ENCODE data around the gene YWHAG. TPM values are rescaled to one million over a fixed set of nuclear protein-coding genes. Genes with fewer than 3 reads are reported as not detected.
"Not testable (repeated sequence)": the region's sequence is repeated elsewhere in the genome, so short reads cannot be mapped to it uniquely, and the experiment has no call there.

Gene YWHAG
- total and polyA plus RNA-seq, 2 donors from 2014 or later, result 45.4 to 94.2 TPM

DNA sequence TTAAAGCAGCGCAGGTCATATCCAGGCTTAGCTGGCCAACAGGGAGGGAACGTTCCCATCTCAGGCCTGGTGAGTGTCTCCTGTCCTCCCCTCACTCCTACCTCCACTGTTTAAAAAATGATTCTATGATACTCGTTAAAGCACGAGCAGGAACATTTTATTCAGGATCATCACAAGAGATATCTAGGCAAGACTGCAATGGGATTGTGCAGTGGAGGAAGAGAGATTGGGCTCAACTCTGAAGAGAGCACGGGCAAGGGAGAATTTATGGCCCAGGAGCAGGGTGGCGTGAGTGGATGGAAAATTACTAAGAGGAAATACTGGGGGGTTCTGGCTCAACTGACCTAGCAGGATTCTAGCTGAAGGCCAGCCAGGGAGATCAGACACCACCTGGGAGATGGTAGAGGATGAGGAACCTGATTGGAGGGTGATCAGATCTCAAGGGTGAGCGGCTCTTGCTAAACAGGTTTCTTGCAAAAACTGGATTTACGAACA, 65.3 kb downstream of the YWHAG start:
- Histone ChIP-seq H3K4me3 (ENCODE audit: low read length in 3 of 3) (no peak overlapping the region), H3K9ac (ENCODE audit: low read length in 3 of 3) (peak overlapping the region in 2 of 3 donors; percentile 34 to 82), H3K4me1 (ENCODE audit: control insufficient read depth in 2 of 3, insufficient read depth in 2 of 3, low read depth in 1 of 3, low read length in 3 of 3) (peaks cover 0 to 24% (median 7%) of the 10 kb centered on the region in 3 donors), H3K9me3 (ENCODE audit: control insufficient read depth in 2 of 3, insufficient read depth in 1 of 3, low read length in 3 of 3) (no peaks in the 10 kb centered on the region), H3K27ac (ENCODE audit: low read depth in 2 of 2, low read length in 2 of 2) (peak overlapping the region; percentile 97 to 100), H3K36me3 (ENCODE audit: control insufficient read depth in 2 of 3, insufficient read depth in 3 of 3, low read length in 3 of 3) (no peaks in the 10 kb centered on the region), H3K27me3 (ENCODE audit: control insufficient read depth, insufficient read depth, low read length) (no peaks in the 10 kb centered on the region)
- FAIRE-seq, result no peak
- intact Hi-C loops (cut with DNase I), result no loop called here
- DNase-seq, result no peak
- TF ChIP-seq, protein P1, sequence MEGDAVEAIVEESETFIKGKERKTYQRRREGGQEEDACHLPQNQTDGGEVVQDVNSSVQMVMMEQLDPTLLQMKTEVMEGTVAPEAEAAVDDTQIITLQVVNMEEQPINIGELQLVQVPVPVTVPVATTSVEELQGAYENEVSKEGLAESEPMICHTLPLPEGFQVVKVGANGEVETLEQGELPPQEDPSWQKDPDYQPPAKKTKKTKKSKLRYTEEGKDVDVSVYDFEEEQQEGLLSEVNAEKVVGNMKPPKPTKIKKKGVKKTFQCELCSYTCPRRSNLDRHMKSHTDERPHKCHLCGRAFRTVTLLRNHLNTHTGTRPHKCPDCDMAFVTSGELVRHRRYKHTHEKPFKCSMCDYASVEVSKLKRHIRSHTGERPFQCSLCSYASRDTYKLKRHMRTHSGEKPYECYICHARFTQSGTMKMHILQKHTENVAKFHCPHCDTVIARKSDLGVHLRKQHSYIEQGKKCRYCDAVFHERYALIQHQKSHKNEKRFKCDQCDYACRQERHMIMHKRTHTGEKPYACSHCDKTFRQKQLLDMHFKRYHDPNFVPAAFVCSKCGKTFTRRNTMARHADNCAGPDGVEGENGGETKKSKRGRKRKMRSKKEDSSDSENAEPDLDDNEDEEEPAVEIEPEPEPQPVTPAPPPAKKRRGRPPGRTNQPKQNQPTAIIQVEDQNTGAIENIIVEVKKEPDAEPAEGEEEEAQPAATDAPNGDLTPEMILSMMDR (IDR thresholded peaks at IDR 0.05; ENCODE audit: borderline replicate concordance, extremely low read depth, insufficient read depth), result no peak

DNA sequence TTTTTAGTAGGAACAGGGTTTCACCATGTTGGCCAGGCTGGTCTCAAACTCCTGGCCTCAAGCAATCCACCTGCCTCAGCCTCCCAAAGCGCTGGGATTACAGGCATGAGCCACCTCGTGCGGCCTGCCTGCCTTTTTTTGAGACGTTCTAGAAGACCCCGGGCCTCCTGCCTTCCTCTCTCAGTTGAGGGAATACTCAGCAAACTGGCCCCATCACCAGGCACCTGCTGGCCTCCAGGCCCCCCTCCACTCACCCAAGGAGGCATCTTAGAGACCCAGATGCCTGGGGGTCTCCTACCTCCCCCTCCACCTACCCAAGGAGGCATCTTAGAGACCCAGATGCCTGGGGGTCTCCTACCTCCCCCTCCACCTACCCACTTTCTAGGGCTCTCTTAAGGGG, 65.9 kb downstream of the YWHAG start:
- H3K9me3 ChIP-seq (ENCODE audit: control insufficient read depth in 2 of 3, insufficient read depth in 1 of 3, low read length in 3 of 3); FAIRE-seq; H3K4me3 ChIP-seq (ENCODE audit: low read length in 3 of 3); intact Hi-C loops (cut with DNase I); H3K27me3 ChIP-seq (ENCODE audit: control insufficient read depth, insufficient read depth, low read length); H3K36me3 ChIP-seq (ENCODE audit: control insufficient read depth in 2 of 3, insufficient read depth in 3 of 3, low read length in 3 of 3); DNase-seq: not testable (repeated sequence)
- peak overlapping the region in 2 of 3 donors; percentile 34 to 59 for H3K9ac ChIP-seq (ENCODE audit: low read length in 3 of 3)
- H3K27ac ChIP-seq (ENCODE audit: low read depth in 2 of 2, low read length in 2 of 2), result peak overlapping the region in 1 of 2 donors; percentile 100
- H3K4me1 ChIP-seq (ENCODE audit: control insufficient read depth in 2 of 3, insufficient read depth in 2 of 3, low read depth in 1 of 3, low read length in 3 of 3), result peaks cover 0 to 24% (median 7%) of the 10 kb centered on the region in 3 donors

DNA sequence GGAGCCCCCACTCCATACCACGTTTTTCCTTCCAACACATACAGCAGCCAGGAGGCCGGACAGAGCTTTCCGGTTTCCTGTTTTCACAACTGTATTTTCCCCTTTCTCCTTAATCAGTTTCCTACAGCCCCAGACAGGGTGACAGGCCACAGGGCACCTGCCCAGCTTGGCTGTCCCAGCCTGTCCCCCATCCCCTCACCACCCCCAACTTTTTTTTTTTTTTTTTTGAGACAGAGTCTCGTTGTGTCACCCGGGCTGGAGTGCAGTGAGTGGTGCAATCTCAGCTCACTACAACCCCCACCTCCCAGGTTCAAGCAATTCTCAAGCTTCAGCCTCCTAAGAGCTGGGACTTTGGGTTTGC, 66.6 kb downstream of the YWHAG start:
- DNase-seq (no peak), FAIRE-seq (no peak)
- intact Hi-C loops (cut with DNase I), result no loop called here
- Histone ChIP-seq H3K27me3 (ENCODE audit: control insufficient read depth, insufficient read depth, low read length) (no peaks in the 10 kb centered on the region), H3K4me3 (ENCODE audit: low read length in 3 of 3) (peak overlapping the region in 2 of 3 donors; percentile 54 to 57), H3K9me3 (ENCODE audit: control insufficient read depth in 2 of 3, insufficient read depth in 1 of 3, low read length in 3 of 3) (no peaks in the 10 kb centered on the region), H3K36me3 (ENCODE audit: control insufficient read depth in 2 of 3, insufficient read depth in 3 of 3, low read length in 3 of 3) (no peaks in the 10 kb centered on the region), H3K4me1 (ENCODE audit: control insufficient read depth in 2 of 3, insufficient read depth in 2 of 3, low read depth in 1 of 3, low read length in 3 of 3) (peaks cover 0 to 24% (median 7%) of the 10 kb centered on the region in 3 donors), H3K9ac (ENCODE audit: low read length in 3 of 3) (peak overlapping the region in 2 of 3 donors; percentile 60 to 78), H3K27ac (ENCODE audit: low read depth in 2 of 2, low read length in 2 of 2) (peak overlapping the region; percentile 89 to 98)
- TF ChIP-seq, protein P1 (IDR thresholded peaks at IDR 0.05; ENCODE audit: borderline replicate concordance, extremely low read depth, insufficient read depth), result no peak

DNA sequence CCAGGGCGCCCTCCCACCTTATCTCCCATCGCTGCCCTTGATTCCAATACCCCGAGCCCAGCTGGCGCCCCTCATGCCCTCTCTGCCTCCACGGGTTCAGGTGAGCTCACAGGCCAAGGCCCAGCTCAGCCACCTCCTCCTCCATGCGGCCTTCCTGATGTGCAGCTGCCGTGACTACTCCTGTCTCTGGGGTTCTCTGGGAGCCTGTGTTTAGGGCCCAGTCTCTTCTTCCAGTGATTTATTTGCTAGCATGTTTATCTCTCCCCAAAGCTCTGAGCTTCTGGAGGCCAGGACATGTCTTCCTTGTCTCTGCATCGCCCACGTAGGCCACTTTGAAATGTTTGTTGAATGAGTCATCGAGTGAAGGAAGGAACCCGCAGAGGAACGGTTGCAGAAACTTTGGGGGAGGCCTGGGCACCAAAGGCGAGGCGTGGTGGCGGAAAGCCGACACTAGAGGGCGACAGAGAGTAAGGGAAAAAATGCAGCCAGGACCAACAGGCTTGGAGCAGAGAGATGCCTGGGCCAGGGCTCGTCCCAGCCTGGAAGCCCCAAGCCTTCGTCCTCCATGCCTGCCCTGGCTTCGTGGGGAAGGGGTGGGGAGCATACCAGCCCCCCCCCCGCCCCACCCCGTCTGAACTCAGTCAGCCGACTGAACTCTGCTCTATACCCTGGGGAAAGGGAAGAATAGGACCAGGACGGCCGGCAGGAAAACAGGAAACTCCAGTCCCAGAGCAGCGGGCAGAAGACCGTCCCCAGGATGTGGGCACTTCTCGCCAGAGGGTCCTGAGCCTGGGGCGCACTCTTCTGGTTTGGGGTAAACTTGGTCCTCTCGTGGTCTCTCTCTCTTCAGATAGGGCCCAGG, 67.2 kb downstream of the YWHAG start:
- no peaks in the 10 kb centered on the region for H3K27me3 ChIP-seq (ENCODE audit: control insufficient read depth, insufficient read depth, low read length)
- peak overlapping the region in 2 of 3 donors; percentile 54 to 57 for H3K4me3 ChIP-seq (ENCODE audit: low read length in 3 of 3)
- H3K9ac ChIP-seq (ENCODE audit: low read length in 3 of 3), result peak overlapping the region in 2 of 3 donors; percentile 60 to 78
- H3K27ac ChIP-seq (ENCODE audit: low read depth in 2 of 2, low read length in 2 of 2), result peak overlapping the region; percentile 89 to 98
- TF ChIP-seq, protein P1 (IDR thresholded peaks at IDR 0.05; ENCODE audit: borderline replicate concordance, extremely low read depth, insufficient read depth), result peak; percentile 99
- H3K4me1 ChIP-seq (ENCODE audit: control insufficient read depth in 2 of 3, insufficient read depth in 2 of 3, low read depth in 1 of 3, low read length in 3 of 3), result peaks cover 0 to 24% (median 7%) of the 10 kb centered on the region in 3 donors
- peak; percentile 57 for FAIRE-seq
- H3K9me3 ChIP-seq (ENCODE audit: control insufficient read depth in 2 of 3, insufficient read depth in 1 of 3, low read length in 3 of 3), result no peaks in the 10 kb centered on the region
- intact Hi-C loops (cut with DNase I), result no loop called here
- DNase-seq, result peak; percentile 90 to 97 (median 92)
- H3K36me3 ChIP-seq (ENCODE audit: control insufficient read depth in 2 of 3, insufficient read depth in 3 of 3, low read length in 3 of 3), result no peaks in the 10 kb centered on the region

DNA sequence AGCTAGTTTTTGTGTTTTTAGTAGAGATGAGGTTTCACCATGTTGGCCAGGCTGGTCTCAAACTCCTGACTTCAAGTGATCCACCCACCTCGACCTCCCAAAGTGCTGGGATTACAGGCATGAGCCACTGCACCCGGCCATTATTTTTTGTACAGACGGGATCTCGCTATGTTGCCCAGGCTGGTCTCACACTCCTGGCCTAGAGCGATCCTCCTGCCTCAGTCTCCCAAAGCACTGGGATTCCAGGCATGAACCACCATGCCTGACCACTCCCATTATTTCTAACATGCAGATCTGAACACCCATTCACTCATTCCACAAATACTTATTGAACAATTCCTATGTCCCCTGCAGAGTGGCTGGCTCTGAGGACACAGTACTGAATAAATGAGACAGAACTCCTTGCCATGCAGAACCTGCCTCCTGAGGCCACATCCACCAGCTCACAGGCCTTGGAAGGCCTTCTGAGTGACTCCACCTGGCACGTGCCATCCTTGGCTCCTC, 67.9 kb downstream of the YWHAG start:
- intact Hi-C loops (cut with DNase I); H3K9me3 ChIP-seq (ENCODE audit: control insufficient read depth in 2 of 3, insufficient read depth in 1 of 3, low read length in 3 of 3); H3K36me3 ChIP-seq (ENCODE audit: control insufficient read depth in 2 of 3, insufficient read depth in 3 of 3, low read length in 3 of 3); H3K9ac ChIP-seq (ENCODE audit: low read length in 3 of 3); H3K4me3 ChIP-seq (ENCODE audit: low read length in 3 of 3); H3K27me3 ChIP-seq (ENCODE audit: control insufficient read depth, insufficient read depth, low read length); DNase-seq; FAIRE-seq: not testable (repeated sequence)
- peak overlapping the region in 1 of 2 donors; percentile 98 for H3K27ac ChIP-seq (ENCODE audit: low read depth in 2 of 2, low read length in 2 of 2)
- H3K4me1 ChIP-seq (ENCODE audit: control insufficient read depth in 2 of 3, insufficient read depth in 2 of 3, low read depth in 1 of 3, low read length in 3 of 3), result peaks cover 0 to 24% (median 7%) of the 10 kb centered on the region in 3 donors
